Nephron (organoid): Measurements from ENCODE around the gene GPC2.

Experiments
- H3K27ac Mint-ChIP-seq, 3 experiments: 2 replicates each; pipeline ENCODE4 v1.8.0; 2020; ENCODE audit warnings: mixed read lengths in 3 of 3, mild to moderate bottlenecking in 2 of 3, moderate library complexity in 1 of 3
- H3K27me3 Mint-ChIP-seq: 2 replicates; pipeline ENCODE4 v1.8.0; 2021; ENCODE audit warnings: low read depth, mild to moderate bottlenecking, moderate library complexity, mixed read lengths
- H3K36me3 Mint-ChIP-seq: 2 replicates; pipeline ENCODE4 v1.8.0; 2020; ENCODE audit warnings: low read depth, mixed read lengths
- H3K4me1 Mint-ChIP-seq: 2 replicates; pipeline ENCODE4 v1.8.0; 2020; ENCODE audit warnings: mixed read lengths
- H3K4me3 Mint-ChIP-seq, 3 experiments: 2 replicates each; pipeline ENCODE4 v1.8.0; 2020; ENCODE audit warnings: mild to moderate bottlenecking in 3 of 3, mixed read lengths in 3 of 3, moderate library complexity in 2 of 3
- H3K9me3 Mint-ChIP-seq: 2 replicates; pipeline ENCODE4 v1.8.0; 2020; ENCODE audit warnings: mixed read lengths
- CTCF ChIP-seq, 3 experiments: fragments of 200-600 bp; sonication (generic); IDR thresholded peaks; one replicate each; pipeline ENCODE4 v1.5.0; 2021; ENCODE audit warnings: antibody characterized with exemption in 3 of 3; ENCODE audit not compliant: unreplicated experiment in 3 of 3

GPC2 gene

GRCh38 chr7:100127866-100128636, 49.1 kb downstream of the GPC2 start:
- H3K4me3 Mint-ChIP-seq: peak overlapping the region; percentile 85 to 97 (median 87)
- H3K36me3 Mint-ChIP-seq: peaks cover 6% of the 10 kb centered on the region
- H3K27me3 Mint-ChIP-seq: no peaks in the 10 kb centered on the region
- no peaks in the 10 kb centered on the region for H3K9me3 Mint-ChIP-seq
- peak overlapping the region; percentile 80 to 92 (median 88) for H3K27ac Mint-ChIP-seq
- peaks cover 17% of the 10 kb centered on the region for H3K4me1 Mint-ChIP-seq
- no peak for TF ChIP-seq CTCF (IDR thresholded peaks at IDR 0.05; ENCODE audit: unreplicated experiment in 3 of 3)

GRCh38 chr7:100126931-100127865, 50.0 kb downstream of the GPC2 start, which contains the start of gene MBLAC1:
Gene MBLAC1, plus strand, starts transcription at chr7:100126967. Its CDS starts 429 bp downstream, at chr7:100127396.
- H3K27ac Mint-ChIP-seq: peak within 1 kb of the TSS; percentile 100
- peaks cover 12% of the 10 kb centered on the region for H3K4me1 Mint-ChIP-seq
- H3K4me3 Mint-ChIP-seq: peak within 1 kb of the TSS; percentile 97 to 99 (median 97)
- H3K9me3 Mint-ChIP-seq: no peaks in the 10 kb centered on the region
- peaks cover 10% of the 10 kb centered on the region for H3K36me3 Mint-ChIP-seq
- TF ChIP-seq CTCF (IDR thresholded peaks at IDR 0.05; ENCODE audit: unreplicated experiment in 3 of 3): no peak
- H3K27me3 Mint-ChIP-seq: no peaks in the 10 kb centered on the region

- Mint-ChIP-seq H3K9me3 (no peaks in the 10 kb centered on the region), H3K4me3 (peak overlapping the region; percentile 97 to 99 (median 97)), H3K4me1 (peaks cover 12% of the 10 kb centered on the region), H3K27ac (peak overlapping the region; percentile 100), H3K27me3 (no peaks in the 10 kb centered on the region), H3K36me3 (peaks cover 10% of the 10 kb centered on the region)
- no peak for TF ChIP-seq CTCF (IDR thresholded peaks at IDR 0.05; ENCODE audit: unreplicated experiment in 3 of 3)
These were observed 50.8 kb downstream of the GPC2 start for GRCh38 chr7:100126239-100126930.

- Mint-ChIP-seq H3K36me3 (peaks cover 10% of the 10 kb centered on the region), H3K4me3 (peak overlapping the region; percentile 97 to 99 (median 97)), H3K27me3 (no peaks in the 10 kb centered on the region), H3K9me3 (no peaks in the 10 kb centered on the region), H3K4me1 (peaks cover 25% of the 10 kb centered on the region), H3K27ac (peak overlapping the region; percentile 36 to 100 (median 77))
- no peak for TF ChIP-seq CTCF (IDR thresholded peaks at IDR 0.05; ENCODE audit: unreplicated experiment in 3 of 3)
These were observed 52.6 kb downstream of the GPC2 start for GRCh38 chr7:100124301-100125230.

GRCh38 chr7:100122568-100122967, 54.6 kb downstream of the GPC2 start:
- peaks cover 10% of the 10 kb centered on the region for H3K36me3 Mint-ChIP-seq
- no peaks in the 10 kb centered on the region for H3K9me3 Mint-ChIP-seq
- peaks cover 25% of the 10 kb centered on the region for H3K4me1 Mint-ChIP-seq
- H3K4me3 Mint-ChIP-seq: peak overlapping the region; percentile 54 to 65 (median 61)
- no peak for TF ChIP-seq CTCF (IDR thresholded peaks at IDR 0.05; ENCODE audit: unreplicated experiment in 3 of 3)
- peak overlapping the region in 1 of 3 experiments; percentile 33 for H3K27ac Mint-ChIP-seq
- H3K27me3 Mint-ChIP-seq: no peaks in the 10 kb centered on the region
